Cardiac muscle cell (in vitro differentiated cells and primary cell): ENCODE measurements around the gene EDDM3A. TPM values are rescaled to one million over a fixed set of nuclear protein-coding genes. Genes with fewer than 3 reads are reported as not detected.

Source experiments
- DNase-seq, 2 donors: peaks; one replicate each; pipeline versions ENCODE4 v3.0.0 to v3.0.0-alpha.2; 2010 to 2017; ENCODE audit warnings: low read depth in 1 of 2, low spot score in 1 of 2
- H3K27ac ChIP-seq: fragments of 200-600 bp; sonication (generic); 2 replicates; pipeline ENCODE4 v1.5.1; 2016
- H3K27me3 ChIP-seq: fragments of 200-600 bp; sonication (generic); 2 replicates; pipeline ENCODE4 v1.6.0; 2016; ENCODE audit warnings: control low read depth
- H3K36me3 ChIP-seq: fragments of 200-600 bp; sonication (generic); 2 replicates; pipeline ENCODE4 v1.5.1; 2016; ENCODE audit warnings: control low read depth
- H3K4me1 ChIP-seq: fragments of 200-600 bp; sonication (generic); 2 replicates; pipeline ENCODE4 v1.8.1; 2017; ENCODE audit warnings: low read depth, mild to moderate bottlenecking, mixed run types
- H3K4me3 ChIP-seq: fragments of 200-600 bp; sonication (generic); 2 replicates; pipeline ENCODE4 v1.5.1; 2016; ENCODE audit warnings: mild to moderate bottlenecking
- H3K9me3 ChIP-seq: fragments of 200-600 bp; sonication (generic); 2 replicates; pipeline ENCODE4 v1.5.1; 2017; ENCODE audit warnings: low read depth, mild to moderate bottlenecking, control low read depth
- CTCF ChIP-seq: IDR thresholded peaks from 2 replicates; pipeline ENCODE4 v1.5.1; 2012; ENCODE audit warnings: low read depth, mild to moderate bottlenecking, low read length
- polyA plus RNA-seq: library from polyadenylated mRNA; unstranded; fragments of >200 nt; fragmentation: Nextera tagmentation; extraction: Ambion mirVana; gene quantifications from 2 replicates; pipeline ENCODE4 v1.2.1, GENCODE V29; 2016
- total RNA-seq: library from RNA; depleted of rRNA; stranded (reverse); fragments of >200 nt; gene quantifications from 2 replicates; pipeline ENCODE4 v1.2.3, GENCODE V29; 2016

Gene EDDM3A
- total RNA-seq = not detected in 2 replicates
- 0.15 and 0.25 TPM in 2 replicates for polyA plus RNA-seq

GRCh38 chr14:20745571-20746358, at the start of gene EDDM3A:
Gene EDDM3A (plus strand): TSS chr14:20745887. CDS start chr14:20747581, 1,694 bp downstream.
- no peaks in the 10 kb centered on the region for H3K36me3 ChIP-seq
- DNase-seq = no peak
- TF ChIP-seq CTCF = no peak
- H3K27ac ChIP-seq = no peak within 1 kb of the TSS
- no peaks in the 10 kb centered on the region for H3K9me3 ChIP-seq
- H3K4me3 ChIP-seq = no peak within 1 kb of the TSS
- H3K4me1 ChIP-seq = no peaks in the 10 kb centered on the region
- no peaks in the 10 kb centered on the region for H3K27me3 ChIP-seq

- DNase-seq = no peak
- Histone ChIP-seq H3K4me1 (no peaks in the 10 kb centered on the region), H3K27me3 (no peaks in the 10 kb centered on the region), H3K36me3 (no peaks in the 10 kb centered on the region), H3K4me3 (no peak overlapping the region), H3K27ac (no peak overlapping the region), H3K9me3 (no peaks in the 10 kb centered on the region)
- no peak for TF ChIP-seq CTCF
Observed at GRCh38 chr14:20696764-20697163, 48.9 kb upstream of the EDDM3A start.

- DNase-seq = peak; percentile 68 to 85
Observed at GRCh38 chr14:20697273-20698017, 48.2 kb upstream of the EDDM3A start.

GRCh38 chr14:20698018-20698329, 47.7 kb upstream of the EDDM3A start:
- no peak overlapping the region for H3K4me3 ChIP-seq
- H3K27me3 ChIP-seq = no peaks in the 10 kb centered on the region

More at GRCh38 chr14:20697273-20698017, 48.2 kb upstream of the EDDM3A start:
- Histone ChIP-seq H3K9me3 (no peaks in the 10 kb centered on the region), H3K36me3 (no peaks in the 10 kb centered on the region), H3K27me3 (no peaks in the 10 kb centered on the region), H3K4me1 (no peaks in the 10 kb centered on the region), H3K27ac (no peak overlapping the region), H3K4me3 (no peak overlapping the region)
- TF ChIP-seq CTCF = peak; percentile 84

GRCh38 chr14:20698934-20699333, 46.8 kb upstream of the EDDM3A start:
- TF ChIP-seq CTCF = no peak
- no peak for DNase-seq
- no peak overlapping the region for H3K27ac ChIP-seq
- H3K9me3 ChIP-seq = no peaks in the 10 kb centered on the region
- no peaks in the 10 kb centered on the region for H3K36me3 ChIP-seq
- no peaks in the 10 kb centered on the region for H3K4me1 ChIP-seq
- H3K4me3 ChIP-seq = no peak overlapping the region
- H3K27me3 ChIP-seq = no peaks in the 10 kb centered on the region

More at GRCh38 chr14:20698018-20698329, 47.7 kb upstream of the EDDM3A start:
- Histone ChIP-seq H3K36me3 (no peaks in the 10 kb centered on the region), H3K27ac (no peak overlapping the region), H3K9me3 (no peaks in the 10 kb centered on the region), H3K4me1 (no peaks in the 10 kb centered on the region)
- no peak for TF ChIP-seq CTCF
- no peak for DNase-seq
